Stimulated activated CD8-positive, alpha-beta memory T cell treated with anti-CD3 and anti-CD28 coated beads, Interleukin-15, amount 100 ng/mL, for 24 hours (primary cell): ENCODE results near the gene RNF128.

Experiments
- DNase-seq: peaks from one replicate; pipeline ENCODE4 v3.0.0-alpha.2; 2020; ENCODE audit warnings: low read depth

The RNF128 gene

GRCh38 chrX:106726485-106727437 is at the start of gene RNF128:
Gene RNF128, plus strand, starts transcription at chrX:106726701. Its CDS starts 213 bp downstream, at chrX:106726914.
- DNase-seq, result no peak

- no peak for DNase-seq
Measured at GRCh38 chrX:106680716-106681115, 45.8 kb upstream of the RNF128 start.

- DNase-seq, result no peak
Measured at GRCh38 chrX:106684207-106684606, 42.3 kb upstream of the RNF128 start.

GRCh38 chrX:106692425-106693065 is 34.0 kb upstream of the RNF128 start:
- no peak for DNase-seq

GRCh38 chrX:106696502-106696901 is 30.0 kb upstream of the RNF128 start:
- no peak for DNase-seq

GRCh38 chrX:106698693-106699092 is 27.8 kb upstream of the RNF128 start:
- no peak for DNase-seq

- no peak for DNase-seq
Measured at GRCh38 chrX:106702636-106703035, 23.9 kb upstream of the RNF128 start.

- no peak for DNase-seq
Measured at GRCh38 chrX:106706466-106706865, 20.0 kb upstream of the RNF128 start.

- no peak for DNase-seq
Measured at GRCh38 chrX:106707771-106708454, 18.6 kb upstream of the RNF128 start.

- no peak for DNase-seq
Measured at GRCh38 chrX:106710771-106711170, 15.7 kb upstream of the RNF128 start.

- DNase-seq, result no peak
Measured at GRCh38 chrX:106711375-106711774, 15.1 kb upstream of the RNF128 start.

GRCh38 chrX:106716004-106716403 is 10.5 kb upstream of the RNF128 start:
- DNase-seq, result no peak

- DNase-seq, result no peak
Measured at GRCh38 chrX:106716463-106716862, 10.0 kb upstream of the RNF128 start.

GRCh38 chrX:106718709-106719108 is 7.8 kb upstream of the RNF128 start:
- DNase-seq, result no peak

- DNase-seq, result no peak
Measured at GRCh38 chrX:106725931-106726330, 570 bp upstream of the RNF128 start.

- DNase-seq, result no peak
Measured at GRCh38 chrX:106728337-106728736, 1.8 kb downstream of the RNF128 start.

GRCh38 chrX:106730401-106730800 is 3.9 kb downstream of the RNF128 start:
- DNase-seq, result no peak

- DNase-seq, result no peak
Measured at GRCh38 chrX:106731590-106731989, 5.1 kb downstream of the RNF128 start.

- no peak for DNase-seq
Measured at GRCh38 chrX:106734827-106735226, 8.3 kb downstream of the RNF128 start.

GRCh38 chrX:106740193-106740780 is 13.8 kb downstream of the RNF128 start:
- no peak for DNase-seq

GRCh38 chrX:106742193-106742592 is 15.7 kb downstream of the RNF128 start:
- no peak for DNase-seq

GRCh38 chrX:106742805-106743204 is 16.3 kb downstream of the RNF128 start:
- DNase-seq, result no peak
